ENCODE data around the gene PKP4.

DNA sequence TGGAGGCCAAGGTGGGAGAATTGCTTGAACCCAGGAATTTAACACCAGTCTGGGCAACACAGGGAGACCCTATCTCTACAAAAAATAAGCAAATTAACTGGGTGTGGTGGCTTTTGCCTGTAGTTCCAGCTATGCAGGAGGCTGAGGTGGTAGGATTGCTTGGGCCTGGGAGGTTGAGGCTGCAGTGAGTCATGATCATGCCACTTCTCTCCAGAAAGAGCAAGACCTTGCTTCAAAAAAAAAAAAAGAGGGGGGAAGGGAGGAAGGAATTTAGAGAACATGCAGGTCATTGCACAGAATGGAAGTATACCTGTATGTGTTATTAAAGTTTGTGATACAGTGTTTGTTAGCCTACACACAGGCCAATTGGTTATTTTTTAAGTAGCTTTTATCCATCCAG, 25.8 kb downstream of the PKP4 start:
- TF ChIP-seq, protein P1, sequence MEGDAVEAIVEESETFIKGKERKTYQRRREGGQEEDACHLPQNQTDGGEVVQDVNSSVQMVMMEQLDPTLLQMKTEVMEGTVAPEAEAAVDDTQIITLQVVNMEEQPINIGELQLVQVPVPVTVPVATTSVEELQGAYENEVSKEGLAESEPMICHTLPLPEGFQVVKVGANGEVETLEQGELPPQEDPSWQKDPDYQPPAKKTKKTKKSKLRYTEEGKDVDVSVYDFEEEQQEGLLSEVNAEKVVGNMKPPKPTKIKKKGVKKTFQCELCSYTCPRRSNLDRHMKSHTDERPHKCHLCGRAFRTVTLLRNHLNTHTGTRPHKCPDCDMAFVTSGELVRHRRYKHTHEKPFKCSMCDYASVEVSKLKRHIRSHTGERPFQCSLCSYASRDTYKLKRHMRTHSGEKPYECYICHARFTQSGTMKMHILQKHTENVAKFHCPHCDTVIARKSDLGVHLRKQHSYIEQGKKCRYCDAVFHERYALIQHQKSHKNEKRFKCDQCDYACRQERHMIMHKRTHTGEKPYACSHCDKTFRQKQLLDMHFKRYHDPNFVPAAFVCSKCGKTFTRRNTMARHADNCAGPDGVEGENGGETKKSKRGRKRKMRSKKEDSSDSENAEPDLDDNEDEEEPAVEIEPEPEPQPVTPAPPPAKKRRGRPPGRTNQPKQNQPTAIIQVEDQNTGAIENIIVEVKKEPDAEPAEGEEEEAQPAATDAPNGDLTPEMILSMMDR (IDR thresholded peaks at IDR 0.05), result no peak
- TF ChIP-seq POLR2A (IDR thresholded peaks at IDR 0.05), result no peak
